NCI-H774 (cell line): ENCODE data around the gene LAT.
"Not testable (repeated sequence)": the region's sequence is repeated elsewhere in the genome, so short reads cannot be mapped to it uniquely, and the experiment has no call there.

Source experiments
- DNase-seq: peaks from one replicate; lab custom pipeline; 2025; lab: John Stamatoyannopoulos, UW

LAT gene

GRCh38 chr16:28984619-28985135 is at the start of gene LAT:
LAT (plus strand) TSS chr16:28985052; CDS start chr16:28985418, 366 bp downstream.
- DNase-seq: no peak

- DNase-seq: no peak
Measured at GRCh38 chr16:28935346-28935745, 49.5 kb upstream of the LAT start.

DNA sequence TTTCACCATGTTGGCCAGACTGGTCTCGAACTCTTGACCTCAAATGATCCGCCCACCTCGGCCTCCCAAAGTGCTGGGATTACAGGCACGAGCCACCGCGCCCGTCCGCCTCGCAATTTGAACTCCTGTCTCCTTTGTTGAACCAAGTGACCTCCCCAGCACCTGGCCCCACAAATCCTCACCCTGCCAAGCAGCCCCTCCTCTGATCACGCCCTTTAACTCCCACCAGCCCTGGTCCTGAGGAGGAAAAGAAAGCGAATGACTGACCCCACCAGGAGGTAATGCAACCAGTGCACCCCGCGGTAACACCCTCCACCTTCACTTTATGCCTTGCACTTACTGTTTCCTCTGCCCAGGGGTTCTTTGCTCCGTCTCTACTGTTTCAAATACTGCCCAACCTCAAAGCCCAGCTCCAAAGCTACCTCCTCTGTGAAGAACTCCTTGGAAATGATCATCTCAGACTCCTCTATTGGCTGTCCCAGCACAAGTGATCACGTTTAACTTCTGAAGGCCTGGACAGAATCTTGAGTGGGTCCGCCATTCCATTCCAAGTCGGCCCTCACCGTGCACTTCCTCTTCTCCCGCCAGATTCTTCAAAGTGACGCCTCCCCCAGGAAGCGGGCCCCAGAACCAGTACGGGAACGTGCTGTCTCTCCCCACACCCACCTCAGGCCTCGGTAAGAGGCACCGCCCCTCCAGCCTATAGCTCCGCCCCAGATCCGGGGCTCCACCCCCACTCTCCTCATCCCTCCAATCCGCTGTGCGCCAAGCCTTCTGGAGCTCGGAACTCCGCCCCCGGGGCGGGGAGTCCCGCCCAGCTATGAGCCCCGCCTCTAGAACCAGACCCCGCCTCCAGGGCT is 48.7 kb upstream of the LAT start:
- DNase-seq: peak; percentile 91

DNA sequence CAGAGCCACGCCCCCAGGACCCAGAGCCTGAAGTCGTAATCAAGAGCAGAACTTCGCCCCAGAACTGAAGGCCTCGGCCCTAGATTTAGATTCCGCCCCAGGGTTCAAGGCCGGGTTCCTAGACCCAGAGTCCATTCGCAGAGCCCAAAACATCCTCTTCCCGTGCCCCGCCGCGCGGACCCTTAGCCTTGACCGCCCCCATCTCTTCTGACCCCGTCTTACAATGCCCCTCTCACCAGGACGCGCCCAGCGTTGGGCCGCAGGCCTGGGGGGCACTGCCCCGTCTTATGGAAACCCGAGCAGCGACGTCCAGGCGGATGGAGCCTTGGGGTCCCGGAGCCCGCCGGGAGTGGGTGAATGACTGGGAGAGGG is 48.1 kb upstream of the LAT start:
- no peak for DNase-seq

- no peak for DNase-seq
Measured at GRCh38 chr16:28937222-28937876, 47.5 kb upstream of the LAT start.

GRCh38 chr16:28938721-28939120 is 46.1 kb upstream of the LAT start:
- no peak for DNase-seq

DNA sequence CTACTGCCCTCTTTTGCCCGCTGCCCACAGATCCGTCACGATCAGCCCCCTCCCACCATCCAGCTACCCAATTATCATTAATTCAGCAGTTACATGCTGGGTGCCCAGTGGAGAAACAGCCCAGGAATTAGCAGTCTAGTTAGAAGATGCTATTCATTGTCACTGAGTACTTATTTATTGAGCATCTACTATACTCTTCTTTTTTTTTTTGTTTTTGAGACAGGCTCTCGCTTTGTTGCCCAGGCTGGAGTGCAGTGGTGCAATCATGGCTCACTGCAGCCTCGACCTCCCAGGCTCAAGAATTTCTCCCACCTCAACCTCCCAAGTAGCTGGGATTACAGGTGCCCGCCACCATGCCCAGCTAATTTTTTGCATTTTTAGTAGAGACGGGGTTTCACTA is 45.0 kb upstream of the LAT start:
- DNase-seq: not testable (repeated sequence)

- no peak for DNase-seq
Measured at GRCh38 chr16:28943281-28943680, 41.6 kb upstream of the LAT start.

DNA sequence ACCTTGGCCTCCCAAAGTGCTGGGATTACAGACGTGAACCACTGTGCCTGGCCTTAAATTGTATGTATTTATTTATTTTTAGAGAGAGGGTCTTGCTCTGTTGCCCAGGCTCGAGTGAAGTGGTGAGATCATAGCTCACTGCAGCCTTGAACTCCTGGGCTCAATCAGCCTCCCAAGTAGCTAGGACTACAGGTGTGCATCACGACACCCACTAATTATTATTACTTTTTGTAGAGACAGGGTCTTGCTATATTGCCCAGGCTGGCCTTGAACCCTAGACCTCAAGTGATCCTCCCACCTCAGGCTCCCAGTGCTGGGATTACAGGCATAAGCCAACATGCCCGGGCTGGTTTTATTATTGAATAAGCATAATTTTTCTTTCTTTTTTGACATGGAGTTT is 38.2 kb upstream of the LAT start:
- DNase-seq: no peak

- DNase-seq: peak; percentile 99
Measured at GRCh38 chr16:28950648-28951409, 34.0 kb upstream of the LAT start, which contains the start of gene NFATC2IP. NFATC2IP (plus strand) TSS chr16:28950937; CDS start chr16:28951012, 75 bp downstream.

GRCh38 chr16:28951410-28951943 is 33.4 kb upstream of the LAT start:
- no peak for DNase-seq

DNA sequence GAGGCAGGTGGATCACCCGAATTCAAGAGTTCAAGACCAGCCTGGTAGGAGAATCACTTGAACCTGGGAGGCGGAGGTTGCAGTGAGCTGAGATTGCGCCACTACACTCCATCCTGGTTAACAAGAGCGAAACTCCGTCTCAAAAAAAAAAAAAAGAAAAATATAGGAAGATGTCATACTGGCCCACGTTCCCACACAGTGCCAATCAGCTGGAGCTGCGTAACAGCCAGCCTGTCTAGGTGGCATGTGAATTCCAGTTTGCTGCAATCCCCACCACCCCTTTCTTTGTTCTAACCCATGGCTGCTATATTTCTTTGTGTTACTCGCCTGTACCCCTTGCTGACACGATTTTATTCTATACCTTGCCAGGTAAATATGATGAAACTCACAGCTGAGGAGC is 26.6 kb upstream of the LAT start:
- DNase-seq: no peak

GRCh38 chr16:28958836-28959235 is 26.0 kb upstream of the LAT start:
- DNase-seq: no peak

- DNase-seq: no peak
Measured at GRCh38 chr16:28964072-28964471, 20.8 kb upstream of the LAT start.

DNA sequence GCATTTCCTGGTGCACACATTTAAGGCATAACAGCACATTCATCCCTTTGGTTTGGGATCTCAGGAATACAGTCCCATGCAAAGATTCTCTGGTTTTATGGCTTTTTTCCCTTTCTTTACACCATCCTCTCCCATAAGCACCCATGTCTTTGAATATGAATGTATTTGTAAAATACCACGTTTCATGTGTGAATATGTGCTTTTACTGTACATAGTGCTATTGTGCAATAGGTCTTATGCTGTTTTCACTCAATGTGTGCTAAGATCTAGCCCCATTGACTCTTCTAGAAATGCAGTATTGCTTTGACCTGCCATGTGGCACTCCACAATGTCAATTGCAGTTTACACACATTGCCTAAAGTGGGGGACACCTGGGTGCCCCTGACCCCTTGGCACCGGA is 20.4 kb upstream of the LAT start:
- no peak for DNase-seq

GRCh38 chr16:28967156-28967555 is 17.7 kb upstream of the LAT start:
- no peak for DNase-seq

GRCh38 chr16:28969696-28970095 is 15.2 kb upstream of the LAT start:
- DNase-seq: not testable (repeated sequence)

DNA sequence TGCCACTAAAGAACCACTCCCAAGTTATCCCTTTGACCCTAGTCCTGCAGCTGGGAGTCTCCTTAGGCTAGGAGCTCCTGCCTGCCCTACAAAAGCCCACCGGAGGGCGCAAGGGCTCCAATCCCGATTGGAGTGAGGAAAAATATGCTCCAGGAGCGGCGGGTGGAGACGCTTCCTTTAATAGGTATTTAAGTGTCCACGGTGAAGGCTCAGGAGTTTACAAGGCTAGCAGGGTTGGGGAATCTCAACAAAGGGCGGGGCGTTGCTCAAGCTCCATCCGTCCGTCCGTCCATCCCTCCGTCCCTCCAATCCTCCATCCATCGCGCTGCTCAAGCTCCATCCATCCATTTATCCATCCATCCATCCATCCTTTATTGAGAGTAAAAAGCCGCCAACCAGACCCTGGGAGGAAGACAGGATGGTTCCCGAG is 10.8 kb upstream of the LAT start:
- peak; percentile 9 for DNase-seq

DNA sequence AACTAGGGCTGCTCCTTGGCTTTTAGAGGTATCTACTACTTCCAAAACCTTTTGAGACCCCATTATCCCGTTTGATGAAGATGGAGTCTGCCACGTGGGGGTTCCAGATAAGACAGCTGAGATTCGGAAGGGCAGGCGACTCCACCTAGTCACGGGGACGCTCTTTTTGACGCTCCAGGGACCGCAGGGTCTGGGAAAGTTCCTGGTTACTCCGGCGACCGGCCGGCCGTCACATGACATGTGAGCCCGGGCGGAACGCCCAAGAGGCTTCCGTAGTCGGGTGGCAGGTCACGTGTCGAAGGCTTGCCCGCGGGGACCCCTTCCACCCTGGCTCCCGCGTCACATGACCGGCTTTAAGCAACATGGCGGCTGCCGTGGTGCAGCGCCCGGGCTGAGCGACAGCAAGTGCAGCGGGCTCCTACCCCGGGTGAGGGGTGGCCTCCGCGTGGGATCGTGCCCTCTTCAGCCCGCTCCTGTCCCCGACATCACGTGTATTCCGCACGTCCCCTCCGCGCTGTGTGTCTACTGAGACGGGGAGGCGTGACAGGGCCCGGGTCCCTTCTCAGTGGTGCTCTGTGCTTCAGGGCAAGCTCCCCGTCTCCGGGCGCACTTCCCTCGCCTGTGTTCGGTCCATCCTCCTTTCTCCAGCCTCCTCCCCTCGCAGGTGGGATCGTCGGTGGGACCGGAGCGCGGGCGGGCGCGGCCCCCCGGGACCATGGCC is 10.3 kb upstream of the LAT start, which contains the start of gene SPNS1:
TSS of gene SPNS1 (plus strand) at position 342 of the 721 bp plus-strand sequence. CDS start at position 716, 374 bp downstream.
- peak; percentile 90 for DNase-seq

DNA sequence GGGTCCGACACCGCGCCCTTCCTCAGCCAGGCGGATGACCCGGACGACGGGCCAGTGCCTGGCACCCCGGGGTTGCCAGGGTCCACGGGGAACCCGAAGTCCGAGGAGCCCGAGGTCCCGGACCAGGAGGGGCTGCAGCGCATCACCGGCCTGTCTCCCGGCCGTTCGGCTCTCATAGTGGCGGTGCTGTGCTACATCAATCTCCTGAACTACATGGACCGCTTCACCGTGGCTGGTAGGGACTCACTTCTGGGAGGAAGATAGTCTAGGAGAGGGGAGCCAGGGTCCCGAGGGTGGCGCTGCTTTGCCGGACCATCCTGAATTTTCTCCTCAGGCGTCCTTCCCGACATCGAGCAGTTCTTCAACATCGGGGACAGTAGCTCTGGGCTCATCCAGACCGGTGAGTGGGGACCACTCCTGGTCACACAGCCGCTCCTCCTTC is 9.7 kb upstream of the LAT start:
- no peak for DNase-seq
